Right atrium auricular region (tissue), 2 donors: ENCODE results near the gene SLC25A13. TPM values are rescaled to one million over a fixed set of nuclear protein-coding genes. Genes with fewer than 3 reads are reported as not detected.

Experiments
- DNase-seq: peaks from one replicate; pipeline ENCODE4 v3.0.0-alpha.2; 2019; ENCODE audit warnings: low spot score
- H3K27ac ChIP-seq, 2 donors: fragments of 200-600 bp; sonication (generic); 1 replicate in 1 of 2; 2 replicates in 1 of 2; pipeline ENCODE4 v1.5.1; 2016 to 2019
- H3K27me3 ChIP-seq, 2 donors: fragments of 200-600 bp; sonication (generic); one replicate each; pipeline versions ENCODE4 v1.5.1 to v1.6.0; 2017 to 2019
- H3K36me3 ChIP-seq: fragments of 200-600 bp; sonication (generic); one replicate; pipeline ENCODE4 v1.5.1; 2016
- H3K4me1 ChIP-seq, 2 donors: fragments of 200-600 bp; sonication (generic); one replicate each; pipeline versions ENCODE4 v1.5.1 to v1.6.0; 2017 to 2019
- H3K4me3 ChIP-seq, 2 donors: fragments of 200-600 bp; sonication (generic); 1 replicate in 1 of 2; 2 replicates in 1 of 2; pipeline ENCODE4 v1.5.1; 2017 to 2019; ENCODE audit warnings: mild to moderate bottlenecking in 1 of 2, moderate library complexity in 1 of 2
- H3K9me3 ChIP-seq, 2 donors: fragments of 200-600 bp; sonication (generic); one replicate each; pipeline ENCODE4 v1.5.1; 2019
- CTCF ChIP-seq, 2 donors: fragments of 200-600 bp; sonication (generic); IDR thresholded peaks; one replicate each; pipeline ENCODE4 v1.5.1; 2019; ENCODE audit warnings: antibody characterized with exemption in 2 of 2
- total RNA-seq, 2 donors: library from RNA; depleted of rRNA; stranded (reverse); fragments of >200 nt; gene quantifications; one replicate each; pipeline ENCODE4 v1.1.0, GENCODE V29; 2016

SLC25A13 gene
- total RNA-seq, 2 donors from 2014 or later: 8.1 to 11.0 TPM

- Histone ChIP-seq H3K4me1 (peaks cover 0 to 31% of the 10 kb centered on the region in 2 donors), H3K27ac (peak overlapping the region; percentile 39 to 60), H3K4me3 (no peak overlapping the region), H3K36me3 (peaks cover 9% of the 10 kb centered on the region), H3K27me3 (no peaks in the 10 kb centered on the region), H3K9me3 (no peaks in the 10 kb centered on the region)
- TF ChIP-seq CTCF (IDR thresholded peaks at IDR 0.05): no peak
- DNase-seq: no peak
Observed at GRCh38 chr7:96237040-96237439, 84.9 kb downstream of the SLC25A13 start.

- H3K27ac ChIP-seq: peak overlapping the region; percentile 39 to 60
Observed at GRCh38 chr7:96236198-96237039, 85.5 kb downstream of the SLC25A13 start.

GRCh38 chr7:96235281-96235680 lies 86.6 kb downstream of the SLC25A13 start:
- Histone ChIP-seq H3K36me3 (peaks cover 9% of the 10 kb centered on the region), H3K27ac (peak overlapping the region; percentile 39 to 60), H3K9me3 (no peaks in the 10 kb centered on the region), H3K4me1 (peaks cover 0 to 31% of the 10 kb centered on the region in 2 donors), H3K27me3 (no peaks in the 10 kb centered on the region), H3K4me3 (no peak overlapping the region)
- no peak for TF ChIP-seq CTCF (IDR thresholded peaks at IDR 0.05)
- no peak for DNase-seq

More at GRCh38 chr7:96236198-96237039, 85.5 kb downstream of the SLC25A13 start:
- peaks cover 9% of the 10 kb centered on the region for H3K36me3 ChIP-seq
- peaks cover 0 to 31% of the 10 kb centered on the region in 2 donors for H3K4me1 ChIP-seq
- no peaks in the 10 kb centered on the region for H3K9me3 ChIP-seq
- peak; percentile 83 for DNase-seq
- no peaks in the 10 kb centered on the region for H3K27me3 ChIP-seq
- TF ChIP-seq CTCF (IDR thresholded peaks at IDR 0.05): no peak
- H3K4me3 ChIP-seq: no peak overlapping the region

GRCh38 chr7:96233528-96234154 lies 88.3 kb downstream of the SLC25A13 start:
- H3K4me1 ChIP-seq: peaks cover 0 to 31% of the 10 kb centered on the region in 2 donors
- no peak for TF ChIP-seq CTCF (IDR thresholded peaks at IDR 0.05)

GRCh38 chr7:96233084-96233483 lies 88.8 kb downstream of the SLC25A13 start:
- DNase-seq: no peak
- Histone ChIP-seq H3K4me1 (peaks cover 0 to 29% of the 10 kb centered on the region in 2 donors), H3K4me3 (no peak overlapping the region), H3K36me3 (peaks cover 9% of the 10 kb centered on the region), H3K27me3 (no peaks in the 10 kb centered on the region), H3K9me3 (no peaks in the 10 kb centered on the region), H3K27ac (no peak overlapping the region)
- no peak for TF ChIP-seq CTCF (IDR thresholded peaks at IDR 0.05)

More at GRCh38 chr7:96233528-96234154, 88.3 kb downstream of the SLC25A13 start:
- Histone ChIP-seq H3K36me3 (peaks cover 9% of the 10 kb centered on the region), H3K4me3 (no peak overlapping the region), H3K27me3 (no peaks in the 10 kb centered on the region), H3K27ac (peak overlapping the region in 1 of 2 donors; percentile 6), H3K9me3 (no peaks in the 10 kb centered on the region)
- no peak for DNase-seq
